Astrocyte of the spinal cord (primary cell): ENCODE data around the gene SYTL3.
A peak's percentile ranks its signal among the peaks of the same experiment; 100 is the strongest.
"Not testable (repeated sequence)": the region's sequence is repeated elsewhere in the genome, so short reads cannot be mapped to it uniquely, and the experiment has no call there.

ENCODE experiments used
- DNase-seq: peaks from one replicate; pipeline ENCODE4 v3.0.0; 2011; ENCODE audit warnings: low read depth, low spot score
- H3K4me3 ChIP-seq: 2 replicates; pipeline ENCODE4 v1.5.1; 2011; ENCODE audit warnings: low read depth, mild to moderate bottlenecking, low read length, moderate library complexity
- CTCF ChIP-seq: IDR thresholded peaks from 2 replicates; pipeline ENCODE4 v1.5.1; 2012; ENCODE audit warnings: low read depth, mild to moderate bottlenecking, low read length, inconsistent platforms
- in situ Hi-C: cut with HindIII; loops from 2 replicates; pipeline ENCODE4 v1.10.0; 2017; ENCODE audit warnings: low sequenced_read_pairs

The SYTL3 gene

GRCh38 chr6:158644231-158645063 is 5.4 kb upstream of the SYTL3 start, which contains the start of gene DYNLT1:
Gene DYNLT1, minus strand, starts transcription at chr6:158644743. Its CDS starts 35 bp downstream, at chr6:158644708.
- DNase-seq: peak; percentile 94
- TF ChIP-seq CTCF: no peak
- peak within 1 kb of the TSS; percentile 88 for H3K4me3 ChIP-seq
- in situ Hi-C loops: no loop called here

DNA sequence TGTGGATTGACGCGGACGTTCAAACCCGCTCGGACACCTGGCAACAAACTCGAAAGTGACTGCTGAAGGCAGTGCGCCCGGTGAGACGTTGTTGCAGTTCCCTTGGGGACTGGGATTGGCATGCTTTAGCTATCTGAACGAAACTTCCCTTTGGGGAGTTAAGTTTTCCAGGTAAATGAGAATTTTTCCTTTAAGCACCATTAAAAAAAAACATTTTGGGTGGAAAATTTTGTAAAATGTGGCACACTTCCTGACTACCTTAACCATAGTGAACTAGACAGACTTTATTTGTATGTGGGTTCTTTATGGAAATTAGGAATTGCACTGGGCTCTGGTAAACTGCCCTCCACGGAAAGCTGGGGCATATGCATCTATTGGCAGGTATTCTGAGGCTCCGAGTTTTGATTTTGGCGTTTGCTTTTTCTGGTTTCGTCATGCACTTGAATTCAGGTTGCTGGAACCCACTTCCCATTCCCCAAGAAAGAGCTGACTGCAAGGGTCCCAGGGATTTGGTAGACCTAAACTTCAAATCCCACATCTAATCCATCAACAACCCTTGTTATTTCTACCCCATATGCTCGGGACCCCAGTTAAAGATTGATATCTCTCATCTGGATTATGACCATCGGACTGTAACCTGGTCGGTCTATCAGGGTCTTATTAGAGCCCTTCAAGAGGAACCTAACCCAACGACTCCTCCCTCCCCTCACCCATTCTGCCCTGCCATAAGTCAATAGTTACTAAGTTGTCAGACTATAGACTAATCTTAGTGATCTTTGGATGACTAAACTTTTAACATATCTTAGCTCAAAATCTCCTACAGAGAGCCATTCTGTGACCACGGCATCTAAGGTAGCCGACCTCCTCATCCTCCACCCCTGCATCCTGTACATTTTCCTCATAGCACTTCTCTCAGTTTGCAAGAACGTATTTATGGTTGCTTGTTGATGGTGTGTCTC is 4.5 kb upstream of the SYTL3 start:
- in situ Hi-C loops: no loop called here
- TF ChIP-seq CTCF: no peak
- no peak for DNase-seq
- peak overlapping the region; percentile 88 for H3K4me3 ChIP-seq

- in situ Hi-C loops: no loop called here
- no peak overlapping the region for H3K4me3 ChIP-seq
- no peak for TF ChIP-seq CTCF
- DNase-seq: no peak
Observed at GRCh38 chr6:158646023-158646910, 3.6 kb upstream of the SYTL3 start.

DNA sequence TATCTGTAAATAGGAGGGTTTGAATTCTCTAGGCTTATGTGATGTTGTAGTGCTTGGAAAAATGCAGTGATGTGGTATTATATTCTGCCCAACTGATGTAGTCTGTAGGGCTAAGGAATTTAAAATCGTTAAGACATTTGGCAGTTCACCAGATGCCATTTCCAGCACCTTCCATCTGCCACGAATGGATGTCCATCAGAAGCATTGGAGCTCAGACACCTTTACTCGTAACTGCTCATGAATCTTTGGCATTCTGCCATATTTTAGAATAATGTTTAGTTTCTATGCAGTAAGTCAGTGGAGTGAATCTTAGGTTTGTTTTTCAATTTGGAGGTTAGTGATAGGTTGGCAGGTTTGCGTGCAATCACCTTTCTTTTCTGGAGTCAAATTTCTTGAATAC is 2.4 kb upstream of the SYTL3 start:
- peak; percentile 19 for DNase-seq
- in situ Hi-C loops: no loop called here

GRCh38 chr6:158648682-158649131 is 1.1 kb upstream of the SYTL3 start:
- no peak overlapping the region for H3K4me3 ChIP-seq
- DNase-seq: peak; percentile 92
- in situ Hi-C loops: no loop called here
- TF ChIP-seq CTCF: no peak

More for the DNA sequence above, 2.4 kb upstream of the SYTL3 start:
- TF ChIP-seq CTCF: no peak
- no peak overlapping the region for H3K4me3 ChIP-seq

DNA sequence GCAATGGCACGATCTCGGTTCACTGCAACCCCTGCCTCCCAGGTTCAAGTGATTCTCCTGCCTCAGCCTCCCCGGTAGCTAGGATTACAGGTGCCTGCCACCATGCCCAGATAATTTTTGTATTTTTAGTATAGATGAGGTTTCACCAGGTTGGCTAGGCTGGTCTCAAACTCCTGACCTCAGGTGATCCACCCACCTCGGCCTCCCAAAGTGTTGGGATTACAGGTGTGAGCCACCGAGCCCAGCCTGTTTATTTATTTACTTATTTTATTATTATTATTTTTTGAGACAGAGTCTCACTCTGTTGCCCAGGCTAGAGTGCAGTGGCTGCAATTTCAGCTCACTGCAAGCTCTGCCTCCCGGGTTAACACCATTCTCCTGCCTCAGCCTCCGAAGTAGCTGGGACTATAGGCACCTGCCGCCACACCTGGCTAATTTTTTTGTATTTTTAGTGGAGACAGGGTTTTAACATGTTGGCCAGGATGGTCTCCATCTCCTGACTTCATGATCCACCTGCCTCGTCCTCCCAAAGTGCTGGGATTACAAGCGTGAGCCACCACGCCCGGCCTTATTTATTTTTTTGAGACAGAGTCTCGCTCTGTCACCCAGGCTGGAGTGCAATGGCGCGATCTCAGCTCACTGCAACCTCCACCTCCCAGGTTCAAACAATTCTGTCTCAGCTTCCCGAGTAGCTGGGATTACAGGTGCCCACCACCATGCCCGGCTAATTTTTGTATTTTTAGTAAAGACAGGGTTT is 2.3 kb downstream of the SYTL3 start:
- H3K4me3 ChIP-seq, DNase-seq, in situ Hi-C loops: not testable (repeated sequence)
